Upper lobe of right lung (tissue), 1 donor: Measurements from ENCODE around the gene EGFL8. TPM values are rescaled to one million over a fixed set of nuclear protein-coding genes. Genes with fewer than 3 reads are reported as not detected.

ENCODE experiments used
- ATAC-seq: fragments of 200-7000 bp; cut with Tn5 transposase; one replicate; pipeline ENCODE4 v1.9.1; 2020; ENCODE audit warnings: mild to moderate bottlenecking, moderate library complexity
- DNase-seq: peaks from one replicate; pipeline ENCODE4 v3.0.0-alpha.2; 2020
- H3K27ac ChIP-seq: fragments of 200-600 bp; one replicate; pipeline ENCODE4 v1.8.0; 2022
- H3K27me3 ChIP-seq: fragments of 200-600 bp; one replicate; pipeline ENCODE4 v1.8.0; 2022; ENCODE audit warnings: mild to moderate bottlenecking
- H3K36me3 ChIP-seq: fragments of 200-600 bp; one replicate; pipeline ENCODE4 v1.8.0; 2022
- H3K4me1 ChIP-seq: fragments of 200-600 bp; one replicate; pipeline ENCODE4 v1.8.0; 2022
- H3K4me3 ChIP-seq: fragments of 200-600 bp; one replicate; pipeline ENCODE4 v1.8.0; 2022; ENCODE audit warnings: mild to moderate bottlenecking
- H3K9me3 ChIP-seq: fragments of 200-600 bp; one replicate; pipeline ENCODE4 v1.8.0; 2022
- CTCF ChIP-seq: fragments of 200-600 bp; IDR thresholded peaks from one replicate; pipeline ENCODE4 v1.8.0; 2022; ENCODE audit warnings: antibody characterized with exemption
- intact Hi-C: fragments of 100-400 bp; cut with DNase I; formaldehyde crosslinking; loops from one replicate; pipeline ENCODE4 v1.11.0; 2022
- total RNA-seq: library from RNA; stranded (reverse); fragmentation: NEBNext Ultra II Directional; extraction: Animal tissue kit (Norgen Biotek cat#: 25700); gene quantifications from one replicate; pipeline ENCODE4 v1.2.1, GENCODE V29; 2021
- donor health status: DM: no; HTN: yes; CAD: no; lungs with severe emphysema.

Gene EGFL8
- total RNA-seq, 1 donor from 2014 or later: 14.5 TPM

GRCh38 chr6:32167154-32167760 lies 2.9 kb downstream of the EGFL8 start:
- no peaks in the 10 kb centered on the region for H3K4me1 ChIP-seq
- H3K27me3 ChIP-seq: no peaks in the 10 kb centered on the region
- TF ChIP-seq CTCF: no peak
- ATAC-seq: no peak
- intact Hi-C loops: no loop called here
- H3K4me3 ChIP-seq: no peak overlapping the region
- no peak overlapping the region for H3K27ac ChIP-seq
- no peaks in the 10 kb centered on the region for H3K9me3 ChIP-seq
- H3K36me3 ChIP-seq: peaks cover 43% of the 10 kb centered on the region
- no peak for DNase-seq

DNA sequence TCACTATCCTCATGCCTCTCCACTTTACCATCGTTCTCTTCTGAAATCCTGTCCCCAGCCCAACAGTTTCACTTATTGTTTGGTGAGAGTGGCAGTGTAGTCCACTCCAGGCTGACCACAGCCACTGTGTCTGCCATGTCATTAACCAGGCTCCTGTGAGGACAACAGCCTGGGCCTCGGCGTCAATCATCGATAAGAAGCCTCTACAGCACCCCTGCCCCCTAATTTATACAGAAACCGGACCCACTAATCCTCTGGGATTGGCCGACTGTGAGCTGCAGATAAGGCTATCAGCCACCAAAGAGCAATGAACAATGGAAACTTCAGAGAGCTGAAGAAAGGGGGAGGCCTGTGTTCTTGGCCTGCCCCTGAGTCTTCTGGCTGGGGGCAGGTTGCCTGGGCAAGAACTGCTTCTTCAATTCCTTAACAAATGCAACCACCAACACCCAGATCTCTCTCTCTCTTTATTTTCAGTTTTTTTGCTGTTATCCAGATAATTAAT lies 3.4 kb downstream of the EGFL8 start:
- ATAC-seq (no peak), DNase-seq (no peak)
- intact Hi-C loops: no loop called here

DNA sequence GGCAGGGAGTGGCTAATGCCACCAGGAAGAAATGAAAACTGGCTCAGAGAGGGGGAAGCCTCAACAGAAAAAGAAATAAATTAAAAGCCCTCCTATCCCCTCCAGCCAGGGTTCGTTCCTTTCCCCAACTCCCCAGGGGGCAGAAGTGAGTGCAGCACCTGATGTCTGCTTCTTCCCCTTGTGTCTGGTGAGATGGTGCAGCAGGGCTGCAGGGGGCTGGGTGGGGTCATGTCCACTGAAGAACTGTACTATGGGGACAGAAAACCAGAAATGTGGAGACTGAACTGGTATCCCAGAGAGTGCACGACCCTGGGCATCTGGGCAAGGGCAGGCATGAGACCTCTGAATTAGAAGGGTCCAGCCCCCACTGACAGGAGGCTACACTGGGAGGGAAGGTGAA lies 4.0 kb downstream of the EGFL8 start:
- Histone ChIP-seq H3K27me3 (no peaks in the 10 kb centered on the region), H3K9me3 (no peaks in the 10 kb centered on the region), H3K27ac (no peak overlapping the region), H3K4me3 (no peak overlapping the region), H3K36me3 (peaks cover 43% of the 10 kb centered on the region), H3K4me1 (no peaks in the 10 kb centered on the region)
- TF ChIP-seq CTCF: no peak
- ATAC-seq (no peak), DNase-seq (no peak)
- intact Hi-C loops: no loop called here

More for the DNA sequence above, 3.4 kb downstream of the EGFL8 start:
- Histone ChIP-seq H3K4me3 (no peak overlapping the region), H3K27ac (no peak overlapping the region), H3K27me3 (no peaks in the 10 kb centered on the region), H3K4me1 (no peaks in the 10 kb centered on the region), H3K36me3 (peaks cover 43% of the 10 kb centered on the region), H3K9me3 (no peaks in the 10 kb centered on the region)
- no peak for TF ChIP-seq CTCF

- no peaks in the 10 kb centered on the region for H3K9me3 ChIP-seq
- ATAC-seq (no peak), DNase-seq (no peak)
- H3K36me3 ChIP-seq: peaks cover 43% of the 10 kb centered on the region
- H3K4me3 ChIP-seq: no peak overlapping the region
- no peaks in the 10 kb centered on the region for H3K4me1 ChIP-seq
- H3K27me3 ChIP-seq: no peaks in the 10 kb centered on the region
- H3K27ac ChIP-seq: no peak overlapping the region
- intact Hi-C loops: no loop called here
- no peak for TF ChIP-seq CTCF
Observed at GRCh38 chr6:32168807-32169591, 4.6 kb downstream of the EGFL8 start.

DNA sequence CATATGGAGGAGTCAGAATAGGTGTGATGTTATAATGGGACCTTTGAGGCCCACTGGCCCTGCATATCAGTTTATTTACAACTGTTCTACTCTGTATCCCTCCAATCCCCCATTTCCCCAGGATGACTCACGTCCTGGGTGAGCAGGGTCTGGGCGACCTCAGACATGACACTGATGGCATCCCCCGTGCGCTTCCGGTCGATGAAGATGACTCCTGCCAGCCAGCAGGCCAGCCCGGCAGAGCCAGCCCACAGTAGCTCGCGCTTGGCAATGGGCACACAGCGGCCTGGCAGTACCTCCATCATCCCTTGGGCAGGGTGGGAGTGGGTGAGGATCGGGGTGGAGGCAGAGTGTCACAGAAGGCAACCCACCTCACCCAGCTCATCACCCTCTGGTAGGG lies 5.9 kb downstream of the EGFL8 start:
- peaks cover 43% of the 10 kb centered on the region for H3K36me3 ChIP-seq
- H3K27me3 ChIP-seq: no peaks in the 10 kb centered on the region
- DNase-seq: no peak
- intact Hi-C loops: no loop called here
- TF ChIP-seq CTCF: no peak
- no peak overlapping the region for H3K27ac ChIP-seq
- H3K4me3 ChIP-seq: no peak overlapping the region
- no peak for ATAC-seq
- no peaks in the 10 kb centered on the region for H3K9me3 ChIP-seq
- peaks cover 9% of the 10 kb centered on the region for H3K4me1 ChIP-seq
